Sigmoid colon (tissue), 4 donors: ENCODE measurements around the gene BEST1.

ENCODE experiments used
- CTCF ChIP-seq, 4 experiments: fragments of 450-650 bp in 3 of 4; fragments of 200-600 bp in 1 of 4; IDR thresholded peaks; one replicate each; pipeline ENCODE4 v1.5.1; 2016 to 2019; ENCODE audit warnings: antibody characterized with exemption in 4 of 4, mild to moderate bottlenecking in 3 of 4, moderate library complexity in 2 of 4
- EP300 ChIP-seq, 4 donors: sonication (generic); formaldehyde crosslinking; IDR thresholded peaks; one replicate each; pipeline ENCODE4 v1.6.1; 2017; ENCODE audit warnings: antibody characterized with exemption in 4 of 4
- POLR2A ChIP-seq, 2 donors: fragments of 450-650 bp; IDR thresholded peaks; one replicate each; pipeline ENCODE4 v1.6.1; 2016; ENCODE audit warnings: antibody characterized with exemption in 2 of 2, mild to moderate bottlenecking in 2 of 2, moderate library complexity in 2 of 2
- POLR2AphosphoS5 ChIP-seq, 4 donors: sonication (generic); formaldehyde crosslinking; IDR thresholded peaks; one replicate each; pipeline ENCODE4 v1.6.1; 2017; ENCODE audit warnings: antibody characterized with exemption in 4 of 4

GRCh38 chr11:61960532-61960931, 10.4 kb downstream of the BEST1 start:
- TF ChIP-seq POLR2A (IDR thresholded peaks at IDR 0.05) (no peak), CTCF (IDR thresholded peaks at IDR 0.05) (no peak), EP300 (IDR thresholded peaks at IDR 0.05) (no peak), POLR2AphosphoS5 (IDR thresholded peaks at IDR 0.05) (no peak)
